CD4-positive, CD25-positive, alpha-beta regulatory T cell (primary cell): ENCODE measurements around the gene RYR2. TPM values are rescaled to one million over a fixed set of nuclear protein-coding genes. Genes with fewer than 3 reads are reported as not detected.

Experiments used
- ATAC-seq, 2 donors: fragments of 150-1000 bp; cut with Tn5 transposase; one replicate each; pipeline ENCODE4 v1.10.0; 2021; ENCODE audit warnings: low read depth in 2 of 2, moderate number of reproducible peaks in 2 of 2, moderate library complexity in 1 of 2
- DNase-seq, 3 donors: peaks; one replicate each; pipeline versions ENCODE4 v3.0.0 to v3.0.0-alpha.2; 2012 to 2022; ENCODE audit warnings: mixed read lengths in 1 of 3
- H3K27ac ChIP-seq: one replicate; pipeline ENCODE4 v1.7.0; 2013; ENCODE audit warnings: mild to moderate bottlenecking, low read length; ENCODE audit not compliant: insufficient read depth, poor library complexity, severe bottlenecking
- H3K27me3 ChIP-seq: one replicate; pipeline ENCODE4 v1.7.0; 2013; ENCODE audit warnings: low read length; ENCODE audit not compliant: control insufficient read depth, insufficient read depth
- H3K36me3 ChIP-seq: one replicate; pipeline ENCODE4 v1.7.0; 2013; ENCODE audit warnings: mild to moderate bottlenecking, low read length, moderate library complexity; ENCODE audit not compliant: control insufficient read depth, insufficient read depth
- H3K4me1 ChIP-seq: 2 replicates; pipeline ENCODE4 v1.7.0; 2013; ENCODE audit warnings: mild to moderate bottlenecking, low read length; ENCODE audit not compliant: insufficient read depth, control insufficient read depth, poor library complexity, severe bottlenecking
- H3K4me3 ChIP-seq: one replicate; pipeline ENCODE4 v1.7.0; 2013; ENCODE audit warnings: low read depth, mild to moderate bottlenecking, low read length, moderate library complexity
- H3K9me3 ChIP-seq, 2 experiments: 1 replicate in 1 of 2; 2 replicates in 1 of 2; pipeline ENCODE4 v1.7.0; 2013; ENCODE audit warnings: low read length in 2 of 2, mild to moderate bottlenecking in 1 of 2, moderate library complexity in 1 of 2; ENCODE audit not compliant: control insufficient read depth in 2 of 2
- H3K27ac Mint-ChIP-seq, 3 donors: one replicate each; pipeline ENCODE4 v1.8.0; 2020 to 2022; ENCODE audit warnings: mild to moderate bottlenecking in 3 of 3, mixed read lengths in 3 of 3, moderate library complexity in 2 of 3
- H3K27me3 Mint-ChIP-seq: one replicate; pipeline ENCODE4 v1.8.0; 2022; ENCODE audit warnings: mild to moderate bottlenecking, mixed read lengths
- H3K36me3 Mint-ChIP-seq: one replicate; pipeline ENCODE4 v1.8.0; 2020; ENCODE audit warnings: mixed read lengths
- H3K4me1 Mint-ChIP-seq, 4 donors: one replicate each; pipeline ENCODE4 v1.8.0; 2020 to 2022; ENCODE audit warnings: mixed read lengths in 4 of 4, mild to moderate bottlenecking in 1 of 4
- H3K4me3 Mint-ChIP-seq, 4 donors: one replicate each; pipeline ENCODE4 v1.8.0; 2020 to 2022; ENCODE audit warnings: mild to moderate bottlenecking in 4 of 4, mixed read lengths in 4 of 4, moderate library complexity in 3 of 4
- H3K9me3 Mint-ChIP-seq, 7 donors: one replicate each; pipeline ENCODE4 v1.8.0; 2020 to 2022; ENCODE audit warnings: mixed read lengths in 7 of 7, mild to moderate bottlenecking in 3 of 7, moderate library complexity in 2 of 7
- polyA plus RNA-seq, 4 donors: library from polyadenylated mRNA; unstranded; fragments of 300-500 nt; fragmentation: Illumina TruSeq; gene quantifications; one replicate each; pipeline ENCODE4 v1.2.3, GENCODE V29; 2021
- total RNA-seq: library from RNA; stranded (reverse); gene quantifications from one replicate; pipeline ENCODE4 v1.2.3, GENCODE V29; 2022

RYR2 gene
- total and polyA plus RNA-seq, 5 donors from 2014 or later, result 0.02 to 0.40 TPM; not detected in 3

DNA sequence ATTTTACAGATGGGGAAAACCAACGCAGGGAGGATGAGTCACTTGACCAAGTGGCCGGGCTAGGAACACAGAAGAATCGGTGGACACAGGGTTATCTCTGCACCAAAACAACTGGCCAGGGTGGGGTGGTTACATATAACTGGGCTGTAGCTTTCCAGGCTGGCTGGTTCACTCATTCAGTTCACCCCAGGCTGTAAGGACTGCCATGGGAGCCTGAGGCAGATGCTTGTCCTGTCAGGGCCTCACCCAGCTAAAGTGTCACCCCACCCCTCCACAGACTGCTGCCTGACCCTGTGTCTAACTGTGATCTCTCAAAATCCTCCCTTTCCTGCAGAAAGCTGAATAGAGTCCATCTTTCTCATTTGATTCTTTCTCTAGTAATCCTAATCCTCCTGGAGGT lies 387.3 kb downstream of the RYR2 start:
- no peaks in the 10 kb centered on the region for H3K9me3 ChIP-seq
- H3K9me3 Mint-ChIP-seq, result peaks cover 0 to 3% (median 0%) of the 10 kb centered on the region in 7 donors
- H3K4me3 ChIP-seq, result no peak overlapping the region
- H3K27ac ChIP-seq, result no peak overlapping the region
- no peaks in the 10 kb centered on the region for H3K4me1 Mint-ChIP-seq
- no peak for DNase-seq
- H3K27me3 Mint-ChIP-seq, result no peaks in the 10 kb centered on the region
- H3K27ac Mint-ChIP-seq, result no peak overlapping the region
- H3K36me3 Mint-ChIP-seq, result no peaks in the 10 kb centered on the region
- ATAC-seq, result no peak
- no peaks in the 10 kb centered on the region for H3K4me1 ChIP-seq
- H3K36me3 ChIP-seq, result no peaks in the 10 kb centered on the region
- no peak overlapping the region for H3K4me3 Mint-ChIP-seq
- H3K27me3 ChIP-seq, result no peaks in the 10 kb centered on the region

DNA sequence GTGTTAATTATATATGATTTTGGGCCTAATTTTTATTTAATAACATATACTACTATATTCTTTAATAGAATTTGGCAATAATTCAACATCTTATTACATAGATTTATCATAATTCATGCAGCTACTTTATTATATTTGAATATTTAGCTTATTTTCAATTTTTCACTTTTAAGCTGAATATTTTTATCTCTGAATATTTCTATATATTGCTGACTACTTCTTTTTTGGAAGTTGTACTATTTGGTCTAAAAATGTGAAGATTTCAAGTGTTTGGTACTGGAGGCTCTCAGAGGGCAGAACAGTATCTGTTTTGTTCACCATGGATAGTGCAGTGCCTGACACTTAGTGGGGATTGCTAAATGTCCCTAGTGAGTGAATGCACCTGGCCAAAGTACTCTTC lies 389.5 kb downstream of the RYR2 start:
- Mint-ChIP-seq H3K9me3 (peaks cover 0 to 3% (median 0%) of the 10 kb centered on the region in 7 donors), H3K4me1 (no peaks in the 10 kb centered on the region), H3K27ac (no peak overlapping the region), H3K36me3 (no peaks in the 10 kb centered on the region), H3K4me3 (no peak overlapping the region), H3K27me3 (no peaks in the 10 kb centered on the region)
- DNase-seq (no peak), ATAC-seq (no peak)
- H3K4me1 ChIP-seq, result no peaks in the 10 kb centered on the region
- H3K27ac ChIP-seq, result no peak overlapping the region
- H3K9me3 ChIP-seq, result no peaks in the 10 kb centered on the region
- H3K27me3 ChIP-seq, result no peaks in the 10 kb centered on the region
- no peak overlapping the region for H3K4me3 ChIP-seq
- no peaks in the 10 kb centered on the region for H3K36me3 ChIP-seq

DNA sequence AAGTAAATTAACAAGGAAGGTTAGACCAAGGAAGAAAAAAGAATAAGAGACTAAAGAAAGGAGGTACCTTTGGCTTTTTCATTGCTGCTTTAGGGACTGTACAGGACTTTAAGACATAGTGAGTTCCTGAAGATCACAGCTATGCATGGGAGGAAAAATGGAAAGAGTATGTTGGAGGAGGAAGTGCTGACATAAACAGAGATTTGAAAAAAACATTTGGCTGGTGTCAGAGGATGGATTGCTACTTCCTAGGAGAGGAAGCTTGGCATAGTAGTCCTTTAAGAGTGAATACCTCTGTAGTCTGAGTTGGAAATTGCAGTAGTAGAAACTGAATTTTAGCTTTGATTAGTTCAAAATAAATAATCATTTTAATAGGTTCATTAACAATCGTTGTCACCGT lies 398.4 kb downstream of the RYR2 start:
- Mint-ChIP-seq H3K4me3 (no peak overlapping the region), H3K36me3 (no peaks in the 10 kb centered on the region), H3K27ac (no peak overlapping the region), H3K4me1 (peaks cover 0 to 4% (median 0%) of the 10 kb centered on the region in 4 donors), H3K27me3 (no peaks in the 10 kb centered on the region), H3K9me3 (peaks cover 0 to 3% (median 0%) of the 10 kb centered on the region in 7 donors)
- Histone ChIP-seq H3K36me3 (no peaks in the 10 kb centered on the region), H3K4me1 (no peaks in the 10 kb centered on the region), H3K27me3 (no peaks in the 10 kb centered on the region), H3K4me3 (no peak overlapping the region), H3K27ac (no peak overlapping the region), H3K9me3 (no peaks in the 10 kb centered on the region)
- DNase-seq, result no peak
- ATAC-seq, result no peak

DNA sequence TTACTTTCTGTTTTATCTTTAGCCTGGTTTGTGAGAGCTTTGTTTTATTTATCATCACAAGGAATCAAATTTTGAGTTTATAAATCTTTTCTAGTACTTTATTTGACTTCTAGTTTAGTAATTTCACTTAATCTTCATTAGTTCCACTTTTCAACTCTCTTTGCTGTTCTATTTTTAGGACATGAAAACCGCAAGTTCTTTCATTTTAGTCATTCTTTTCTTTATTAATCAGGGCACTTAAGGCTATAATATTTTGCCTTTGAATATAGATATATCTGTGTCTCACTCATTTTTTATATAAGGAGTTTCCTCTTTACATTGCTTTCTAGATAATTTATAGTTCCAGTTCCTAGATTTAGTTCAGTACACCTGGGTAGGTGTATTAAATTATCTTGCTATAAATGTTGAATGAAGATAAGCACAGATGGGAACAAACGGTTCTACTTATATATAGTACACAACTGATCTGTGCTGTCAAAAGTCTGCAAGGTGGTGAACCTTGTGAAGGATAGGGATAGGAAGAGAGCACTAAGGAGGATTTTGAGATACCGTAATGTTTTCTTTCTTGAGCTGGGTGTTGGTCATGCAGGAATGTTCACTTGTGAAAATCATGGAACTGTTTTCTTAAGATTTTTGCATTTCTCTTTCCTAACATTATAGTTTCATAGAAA lies 402.3 kb downstream of the RYR2 start:
- Mint-ChIP-seq H3K4me3 (no peak overlapping the region), H3K27me3 (no peaks in the 10 kb centered on the region), H3K9me3 (peaks cover 0 to 3% (median 0%) of the 10 kb centered on the region in 7 donors), H3K4me1 (peaks cover 0 to 4% (median 0%) of the 10 kb centered on the region in 4 donors), H3K27ac (no peak overlapping the region), H3K36me3 (no peaks in the 10 kb centered on the region)
- DNase-seq (no peak), ATAC-seq (no peak)
- H3K9me3 ChIP-seq, result no peaks in the 10 kb centered on the region
- H3K4me3 ChIP-seq, result no peak overlapping the region
- no peaks in the 10 kb centered on the region for H3K4me1 ChIP-seq
- H3K36me3 ChIP-seq, result no peaks in the 10 kb centered on the region
- no peak overlapping the region for H3K27ac ChIP-seq
- no peaks in the 10 kb centered on the region for H3K27me3 ChIP-seq

DNA sequence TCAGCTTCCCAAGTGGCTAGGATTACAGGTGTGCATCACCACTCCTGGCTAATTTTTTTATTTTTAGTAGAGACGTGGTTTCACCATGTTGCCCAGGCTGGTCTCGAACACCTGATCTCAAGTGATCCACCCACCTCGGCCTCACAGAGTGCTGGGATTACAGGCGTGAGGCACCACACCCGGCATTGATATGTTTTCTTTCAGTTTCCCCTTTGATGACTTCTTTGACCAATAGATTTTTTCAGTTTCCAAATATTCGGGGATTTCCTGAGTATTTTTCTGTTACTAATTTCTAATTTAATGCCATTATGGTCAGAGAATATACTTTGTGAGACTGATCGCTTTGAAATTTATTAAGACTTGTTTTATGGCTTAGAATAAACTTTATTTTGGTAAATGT lies 406.1 kb downstream of the RYR2 start:
- peaks cover 0 to 4% (median 0%) of the 10 kb centered on the region in 4 donors for H3K4me1 Mint-ChIP-seq
- Histone ChIP-seq H3K4me1 (no peaks in the 10 kb centered on the region), H3K4me3 (no peak overlapping the region), H3K36me3 (no peaks in the 10 kb centered on the region), H3K27me3 (no peaks in the 10 kb centered on the region), H3K27ac (no peak overlapping the region), H3K9me3 (no peaks in the 10 kb centered on the region)
- no peak overlapping the region for H3K4me3 Mint-ChIP-seq
- H3K27me3 Mint-ChIP-seq, result no peaks in the 10 kb centered on the region
- no peaks in the 10 kb centered on the region for H3K36me3 Mint-ChIP-seq
- ATAC-seq (no peak), DNase-seq (no peak)
- H3K9me3 Mint-ChIP-seq, result peaks cover 0 to 3% (median 0%) of the 10 kb centered on the region in 7 donors
- H3K27ac Mint-ChIP-seq, result no peak overlapping the region

DNA sequence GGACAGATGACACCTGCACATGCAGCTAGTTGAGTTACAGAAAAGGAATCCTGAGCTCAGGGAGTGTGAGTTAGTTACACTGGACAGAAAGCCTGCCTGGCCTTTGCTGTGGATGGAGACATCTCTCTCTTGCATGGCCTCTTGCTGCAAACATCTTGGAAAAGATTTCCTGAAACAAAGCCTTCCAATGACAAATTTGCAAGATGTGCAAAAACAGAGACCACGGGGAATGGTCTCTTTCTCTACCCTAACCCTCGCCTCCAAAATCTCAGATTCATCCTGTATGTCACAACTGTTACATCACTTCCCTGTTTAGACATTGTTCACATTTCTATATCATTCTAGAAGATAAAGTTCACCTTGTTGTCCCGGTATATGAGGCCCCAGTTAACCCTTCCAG lies 415.6 kb downstream of the RYR2 start:
- Mint-ChIP-seq H3K4me3 (no peak overlapping the region), H3K27me3 (no peaks in the 10 kb centered on the region), H3K9me3 (peaks cover 0 to 2% (median 0%) of the 10 kb centered on the region in 7 donors), H3K27ac (no peak overlapping the region), H3K4me1 (no peaks in the 10 kb centered on the region), H3K36me3 (no peaks in the 10 kb centered on the region)
- no peak for DNase-seq
- Histone ChIP-seq H3K27me3 (no peaks in the 10 kb centered on the region), H3K4me1 (no peaks in the 10 kb centered on the region), H3K9me3 (no peaks in the 10 kb centered on the region), H3K27ac (no peak overlapping the region), H3K36me3 (no peaks in the 10 kb centered on the region), H3K4me3 (no peak overlapping the region)
- no peak for ATAC-seq

DNA sequence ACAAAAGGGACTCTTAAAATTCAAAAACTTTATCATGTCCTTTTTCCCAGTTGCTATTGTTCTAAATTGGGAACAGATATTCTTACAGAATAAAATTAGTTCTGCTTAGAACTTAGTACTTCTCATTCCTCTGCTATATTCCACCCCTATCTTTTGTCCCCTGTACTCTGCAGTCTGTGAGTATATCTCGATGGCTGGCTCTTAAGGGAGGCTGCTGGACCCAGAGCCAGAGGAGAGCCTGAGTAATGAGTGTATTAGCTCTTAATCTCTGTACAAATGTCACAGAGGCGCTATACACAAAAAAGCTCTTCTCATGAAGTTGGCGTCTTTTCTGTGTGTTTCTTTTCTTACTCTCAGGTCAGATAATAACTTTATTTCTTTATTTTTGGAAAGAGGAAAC lies 425.3 kb downstream of the RYR2 start:
- Mint-ChIP-seq H3K4me1 (peaks cover 0 to 4% (median 0%) of the 10 kb centered on the region in 4 donors), H3K36me3 (no peaks in the 10 kb centered on the region), H3K27ac (no peak overlapping the region), H3K27me3 (no peaks in the 10 kb centered on the region), H3K9me3 (peaks cover 0 to 5% (median 0%) of the 10 kb centered on the region in 7 donors), H3K4me3 (no peak overlapping the region)
- DNase-seq (no peak), ATAC-seq (no peak)
- H3K9me3 ChIP-seq, result no peaks in the 10 kb centered on the region
- no peaks in the 10 kb centered on the region for H3K36me3 ChIP-seq
- H3K27ac ChIP-seq, result no peak overlapping the region
- no peaks in the 10 kb centered on the region for H3K27me3 ChIP-seq
- H3K4me3 ChIP-seq, result no peak overlapping the region
- no peaks in the 10 kb centered on the region for H3K4me1 ChIP-seq

DNA sequence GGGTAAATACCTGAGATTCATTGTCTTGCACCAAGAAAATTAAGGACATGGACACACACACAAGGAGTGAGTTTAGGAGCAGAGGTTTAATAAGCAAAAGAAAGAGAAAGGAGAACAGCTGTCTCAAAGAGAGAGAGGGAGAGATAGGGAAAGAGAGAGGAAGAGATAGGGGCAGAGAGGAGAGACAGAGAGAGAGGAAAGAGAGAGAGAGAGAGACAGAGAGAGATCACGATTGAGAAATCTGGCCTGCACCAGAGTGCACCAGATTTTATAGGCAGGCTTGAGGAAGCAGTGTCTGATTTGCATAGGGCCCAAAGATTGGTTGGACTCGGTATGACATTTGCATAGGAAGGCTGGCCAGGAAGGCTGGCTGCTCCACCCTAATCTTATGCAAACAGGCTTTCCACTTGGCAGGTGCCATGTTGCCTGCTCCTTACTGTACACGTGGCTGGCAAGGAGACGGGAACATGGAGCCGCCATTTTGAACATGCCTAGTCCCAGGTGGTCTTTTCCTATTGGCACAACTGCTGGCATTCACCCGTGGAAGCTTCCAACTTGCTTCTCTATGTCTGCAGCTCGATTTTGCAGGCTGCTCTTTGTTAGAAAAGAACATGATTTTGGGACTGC lies 428.8 kb downstream of the RYR2 start:
- Mint-ChIP-seq H3K27ac (no peak overlapping the region), H3K27me3 (no peaks in the 10 kb centered on the region), H3K9me3 (peaks cover 0 to 5% (median 0%) of the 10 kb centered on the region in 7 donors), H3K36me3 (no peaks in the 10 kb centered on the region), H3K4me3 (no peak overlapping the region), H3K4me1 (no peaks in the 10 kb centered on the region)
- H3K4me1 ChIP-seq, result no peaks in the 10 kb centered on the region
- H3K36me3 ChIP-seq, result no peaks in the 10 kb centered on the region
- H3K9me3 ChIP-seq, result no peaks in the 10 kb centered on the region
- no peak overlapping the region for H3K27ac ChIP-seq
- DNase-seq (peak in 1 of 3 donors; percentile 2), ATAC-seq (no peak)
- H3K4me3 ChIP-seq, result no peak overlapping the region
- H3K27me3 ChIP-seq, result no peaks in the 10 kb centered on the region
